Measurements from ENCODE around the gene SLCO4A1. TPM values are rescaled to one million over a fixed set of nuclear protein-coding genes. Genes with fewer than 3 reads are reported as not detected.

The SLCO4A1 gene
- polyA plus RNA-seq, 1 experiment = 0.09 TPM

DNA sequence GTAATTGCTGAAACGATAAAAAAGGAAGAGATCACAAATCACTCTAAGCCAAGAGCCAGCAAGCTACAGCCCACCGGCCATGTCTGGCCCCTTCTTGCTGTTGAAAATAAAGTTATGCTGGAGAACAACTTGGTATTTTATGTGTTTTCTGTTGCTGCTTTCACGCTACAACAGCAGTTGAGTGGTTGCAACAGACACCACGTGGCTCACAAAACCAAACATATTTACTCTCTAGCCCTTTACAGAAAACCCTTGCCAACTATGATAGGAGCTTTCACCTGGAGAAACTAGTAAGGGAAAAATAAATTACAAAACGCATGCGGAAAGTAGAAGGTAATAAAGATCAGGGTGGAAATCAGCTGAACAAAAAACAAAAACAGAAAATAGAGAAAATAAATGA lies 41.1 kb upstream of the SLCO4A1 start:
- Histone ChIP-seq H3K27ac (ENCODE audit: low read depth, low read length) (no peak overlapping the region), H3K9me3 (ENCODE audit: control insufficient read depth, insufficient read depth, low read length) (peaks cover 3% of the 10 kb centered on the region; the same call in 1 of the 2 replicates), H3K27me3 (ENCODE audit: control insufficient read depth, insufficient read depth, low read length) (peaks cover 33% of the 10 kb centered on the region), H3K4me3 (ENCODE audit: low read depth, low read length) (no peak overlapping the region)
- TF ChIP-seq, protein P1, sequence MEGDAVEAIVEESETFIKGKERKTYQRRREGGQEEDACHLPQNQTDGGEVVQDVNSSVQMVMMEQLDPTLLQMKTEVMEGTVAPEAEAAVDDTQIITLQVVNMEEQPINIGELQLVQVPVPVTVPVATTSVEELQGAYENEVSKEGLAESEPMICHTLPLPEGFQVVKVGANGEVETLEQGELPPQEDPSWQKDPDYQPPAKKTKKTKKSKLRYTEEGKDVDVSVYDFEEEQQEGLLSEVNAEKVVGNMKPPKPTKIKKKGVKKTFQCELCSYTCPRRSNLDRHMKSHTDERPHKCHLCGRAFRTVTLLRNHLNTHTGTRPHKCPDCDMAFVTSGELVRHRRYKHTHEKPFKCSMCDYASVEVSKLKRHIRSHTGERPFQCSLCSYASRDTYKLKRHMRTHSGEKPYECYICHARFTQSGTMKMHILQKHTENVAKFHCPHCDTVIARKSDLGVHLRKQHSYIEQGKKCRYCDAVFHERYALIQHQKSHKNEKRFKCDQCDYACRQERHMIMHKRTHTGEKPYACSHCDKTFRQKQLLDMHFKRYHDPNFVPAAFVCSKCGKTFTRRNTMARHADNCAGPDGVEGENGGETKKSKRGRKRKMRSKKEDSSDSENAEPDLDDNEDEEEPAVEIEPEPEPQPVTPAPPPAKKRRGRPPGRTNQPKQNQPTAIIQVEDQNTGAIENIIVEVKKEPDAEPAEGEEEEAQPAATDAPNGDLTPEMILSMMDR (IDR thresholded peaks at IDR 0.05; ENCODE audit: low read depth, low read length) = no peak
- CTCF ChIA-PET = interaction anchor here (1.2 kb wide), 1 partner anchor 15 kb away, joined by 5 read pairs; no protein-coding TSS in a partner anchor
- POLR2A ChIA-PET = no interaction called here
- no peak for DNase-seq (ENCODE audit: low read depth, low spot score)

DNA sequence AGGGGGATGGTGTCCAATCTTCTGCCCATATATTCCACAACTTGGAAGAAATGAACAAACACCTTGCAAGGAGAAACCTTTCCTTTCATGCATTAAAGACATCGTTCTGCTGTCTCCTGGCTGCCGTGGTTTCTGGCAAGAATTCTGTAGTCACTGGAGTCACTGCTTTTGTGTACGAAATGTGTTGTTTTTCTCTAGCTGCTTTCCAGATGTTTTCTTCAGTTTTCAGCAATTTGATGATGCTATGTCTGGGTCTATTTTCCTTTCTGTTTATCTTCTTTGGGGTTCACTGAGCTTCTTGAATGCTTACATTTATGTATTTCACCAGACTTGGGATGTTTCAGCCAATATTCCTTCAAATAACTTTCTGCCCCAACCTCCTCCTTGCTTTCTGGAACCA lies 40.6 kb upstream of the SLCO4A1 start:
- H3K9me3 ChIP-seq (ENCODE audit: control insufficient read depth, insufficient read depth, low read length) = peaks cover 3% of the 10 kb centered on the region; the same call in 1 of the 2 replicates
- TF ChIP-seq, protein P1 (IDR thresholded peaks at IDR 0.05; ENCODE audit: low read depth, low read length) = no peak
- H3K27me3 ChIP-seq (ENCODE audit: control insufficient read depth, insufficient read depth, low read length) = peaks cover 34% of the 10 kb centered on the region
- CTCF ChIA-PET = interaction anchor here (1.2 kb wide), 1 partner anchor 15 kb away, joined by 5 read pairs; no protein-coding TSS in a partner anchor
- POLR2A ChIA-PET = no interaction called here
- no peak overlapping the region for H3K27ac ChIP-seq (ENCODE audit: low read depth, low read length)
- no peak for DNase-seq (ENCODE audit: low read depth, low spot score)
- H3K4me3 ChIP-seq (ENCODE audit: low read depth, low read length) = no peak overlapping the region

DNA sequence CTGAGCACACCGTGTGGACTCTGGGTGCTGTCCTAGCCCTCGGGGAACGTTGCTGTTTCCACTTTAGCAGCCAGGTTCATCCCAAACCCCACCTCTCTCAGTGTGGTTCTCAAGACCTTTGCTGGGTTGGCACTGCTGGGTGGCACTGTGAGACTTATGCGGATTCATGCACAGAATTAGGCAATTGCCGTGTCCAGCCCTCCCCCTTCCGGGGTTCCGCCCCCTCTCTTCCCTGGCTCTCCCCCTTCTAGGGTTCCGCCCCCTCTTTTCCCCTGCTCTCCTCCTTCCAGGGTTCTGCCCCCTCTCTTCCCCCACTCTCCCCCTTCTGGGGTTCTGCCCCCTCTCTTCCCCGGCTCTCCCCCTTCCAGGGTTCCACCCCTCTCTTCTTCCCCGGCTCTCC lies 39.8 kb upstream of the SLCO4A1 start:
- H3K27ac ChIP-seq (ENCODE audit: low read depth, low read length) = no peak overlapping the region
- H3K27me3 ChIP-seq (ENCODE audit: control insufficient read depth, insufficient read depth, low read length) = peaks cover 33% of the 10 kb centered on the region
- H3K9me3 ChIP-seq (ENCODE audit: control insufficient read depth, insufficient read depth, low read length) = peaks cover 3% of the 10 kb centered on the region; the same call in 1 of the 2 replicates
- TF ChIP-seq, protein P1 (IDR thresholded peaks at IDR 0.05; ENCODE audit: low read depth, low read length) = no peak
- DNase-seq (ENCODE audit: low read depth, low spot score) = no peak
- no peak overlapping the region for H3K4me3 ChIP-seq (ENCODE audit: low read depth, low read length)
- POLR2A ChIA-PET = no interaction called here
- CTCF ChIA-PET = no interaction called here

DNA sequence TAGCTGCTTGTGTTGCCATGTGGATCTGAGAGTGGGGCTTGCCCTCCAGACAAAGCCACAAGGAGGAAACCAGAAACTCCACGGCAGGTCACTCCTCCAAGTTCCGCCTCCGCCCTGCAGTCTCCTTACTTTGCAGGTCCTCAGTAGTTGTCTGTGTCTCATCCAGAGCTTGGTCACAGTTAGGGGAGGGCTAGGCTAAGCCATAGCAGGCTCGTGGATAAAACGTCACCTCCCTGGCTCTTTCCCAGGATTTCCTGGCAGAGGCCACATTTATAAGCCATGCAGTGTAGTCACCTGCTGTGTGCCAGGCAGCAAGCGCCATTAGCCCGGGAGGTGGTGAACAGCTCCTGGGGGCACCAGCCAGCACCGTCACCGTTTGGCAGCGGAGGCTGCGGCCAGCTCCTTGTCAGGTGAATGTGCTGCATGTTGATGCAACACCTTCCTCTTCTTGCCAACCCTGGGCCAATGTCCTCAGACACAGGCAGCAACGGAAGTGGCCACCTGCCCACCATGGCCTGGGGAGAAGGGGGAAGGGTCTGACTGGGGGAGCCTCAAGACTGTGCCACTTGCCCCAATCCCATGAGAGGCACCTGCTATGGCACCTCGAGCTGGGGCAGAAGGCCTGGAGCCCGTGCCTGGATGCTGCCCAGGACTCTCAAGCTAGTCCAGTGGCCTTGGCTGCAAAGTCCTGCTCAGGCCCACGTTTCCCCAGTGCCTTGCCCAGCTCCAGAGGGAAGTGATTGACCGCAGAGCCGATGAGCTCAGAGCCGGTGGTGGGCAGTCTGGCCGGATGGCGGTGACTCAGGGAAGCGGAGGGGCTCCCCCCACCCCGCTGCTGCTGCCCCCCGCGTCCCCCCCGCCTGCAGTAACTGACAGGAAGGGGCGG lies 39.0 kb upstream of the SLCO4A1 start:
- H3K27ac ChIP-seq (ENCODE audit: low read depth, low read length) = no peak overlapping the region
- ChIA-PET CTCF (no interaction called here), POLR2A (no interaction called here)
- TF ChIP-seq, protein P1 (IDR thresholded peaks at IDR 0.05; ENCODE audit: low read depth, low read length) = no peak
- no peak for DNase-seq (ENCODE audit: low read depth, low spot score)
- peaks cover 3% of the 10 kb centered on the region; the same call in 1 of the 2 replicates for H3K9me3 ChIP-seq (ENCODE audit: control insufficient read depth, insufficient read depth, low read length)
- H3K4me3 ChIP-seq (ENCODE audit: low read depth, low read length) = no peak overlapping the region
- peaks cover 31% of the 10 kb centered on the region for H3K27me3 ChIP-seq (ENCODE audit: control insufficient read depth, insufficient read depth, low read length)

Measured in AG04450 (cell line).